UCSD-AML1 (cell line): ENCODE measurements around the gene ZNF385D.

ENCODE experiments used
- DNase-seq: peaks from one replicate; lab custom pipeline; 2025; ENCODE audit not compliant: unreplicated experiment; lab: John Stamatoyannopoulos, UW

ZNF385D gene, protein sequence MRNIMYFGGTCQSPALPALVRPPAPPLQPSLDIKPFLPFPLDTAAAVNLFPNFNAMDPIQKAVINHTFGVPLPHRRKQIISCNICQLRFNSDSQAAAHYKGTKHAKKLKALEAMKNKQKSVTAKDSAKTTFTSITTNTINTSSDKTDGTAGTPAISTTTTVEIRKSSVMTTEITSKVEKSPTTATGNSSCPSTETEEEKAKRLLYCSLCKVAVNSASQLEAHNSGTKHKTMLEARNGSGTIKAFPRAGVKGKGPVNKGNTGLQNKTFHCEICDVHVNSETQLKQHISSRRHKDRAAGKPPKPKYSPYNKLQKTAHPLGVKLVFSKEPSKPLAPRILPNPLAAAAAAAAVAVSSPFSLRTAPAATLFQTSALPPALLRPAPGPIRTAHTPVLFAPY

DNA sequence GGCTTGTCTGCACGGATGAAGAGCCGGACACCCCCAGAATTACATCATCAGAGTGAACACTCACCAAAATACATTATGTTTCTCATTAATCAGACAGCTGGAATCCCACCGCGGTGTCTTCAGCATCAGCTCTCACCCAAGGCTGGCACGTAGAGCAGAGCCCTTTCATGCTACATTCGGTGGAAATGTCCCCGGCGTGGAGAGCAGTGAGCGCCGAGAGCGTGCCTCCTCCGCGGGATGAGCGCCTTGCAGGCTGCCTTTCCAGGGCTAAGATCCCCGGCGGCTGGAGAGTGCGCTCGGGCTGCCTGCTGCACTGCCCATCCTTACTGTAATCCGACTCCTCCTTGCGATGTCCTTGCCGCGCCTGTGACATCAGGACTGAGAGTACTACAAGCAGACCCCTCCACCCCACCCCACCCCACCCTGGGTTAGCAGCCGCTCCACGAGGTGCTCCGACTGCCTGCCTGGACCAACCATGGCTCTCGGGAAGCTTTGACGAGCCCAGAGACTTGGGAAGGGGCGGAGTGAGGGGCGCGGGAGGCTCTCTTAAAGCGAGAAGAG is at the start of gene ZNF385D:
Gene ZNF385D, minus strand, starts transcription at position 380 of the 561 bp plus-strand sequence. Its CDS starts 294 bp downstream, at position 86.
- DNase-seq = no peak

DNA sequence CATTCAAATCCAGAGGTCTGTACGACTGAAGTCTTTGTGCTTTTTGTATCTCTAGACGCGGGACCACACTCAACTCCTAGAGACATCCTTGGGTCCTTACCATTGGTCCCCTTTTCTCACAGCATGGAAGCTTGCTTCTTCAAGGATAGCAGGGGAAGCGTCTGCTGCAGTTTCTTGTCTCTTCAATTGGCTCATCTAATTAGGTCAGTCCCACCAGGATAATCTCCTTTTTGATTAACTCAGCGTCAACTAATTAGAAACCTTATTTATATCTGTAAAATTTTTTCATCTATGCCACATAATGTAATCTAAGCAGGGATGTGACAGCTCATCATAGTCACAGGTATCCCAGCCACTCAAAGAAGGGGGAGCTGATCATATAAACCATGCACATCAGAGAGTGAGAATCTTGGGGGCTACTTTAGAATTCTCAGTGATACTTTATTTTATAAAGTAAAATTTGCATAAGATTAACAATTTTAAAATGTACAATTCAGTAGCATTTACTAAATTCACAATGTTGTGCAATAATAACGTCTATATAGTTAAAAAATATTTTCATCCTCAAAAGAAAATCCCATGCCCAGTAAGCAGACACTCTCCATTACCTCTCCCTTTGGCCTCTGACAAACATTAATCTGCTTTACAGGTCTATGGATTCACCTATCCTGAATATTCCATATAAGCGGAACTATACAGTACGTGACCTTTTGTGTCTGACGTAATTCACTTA is 47.5 kb upstream of the ZNF385D start:
- no peak for DNase-seq

DNA sequence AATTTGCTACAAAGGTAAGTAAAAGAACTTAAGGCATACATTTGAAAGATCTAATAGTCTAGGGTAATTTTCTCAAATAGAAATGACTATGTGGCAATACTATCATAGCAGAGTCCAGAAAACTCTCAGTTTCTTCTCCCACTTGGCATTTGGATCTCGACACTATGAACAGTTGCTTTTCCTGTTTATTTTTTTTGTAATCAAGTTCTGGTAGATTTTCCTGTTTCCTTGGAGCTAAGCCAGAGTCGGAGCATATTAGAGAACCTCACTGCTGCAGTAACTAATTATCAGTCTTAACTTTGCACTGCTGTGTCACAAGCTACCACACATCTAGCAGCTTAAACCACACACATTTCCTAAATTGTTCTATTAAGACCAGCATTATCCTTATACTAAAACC is 44.9 kb upstream of the ZNF385D start:
- no peak for DNase-seq

DNA sequence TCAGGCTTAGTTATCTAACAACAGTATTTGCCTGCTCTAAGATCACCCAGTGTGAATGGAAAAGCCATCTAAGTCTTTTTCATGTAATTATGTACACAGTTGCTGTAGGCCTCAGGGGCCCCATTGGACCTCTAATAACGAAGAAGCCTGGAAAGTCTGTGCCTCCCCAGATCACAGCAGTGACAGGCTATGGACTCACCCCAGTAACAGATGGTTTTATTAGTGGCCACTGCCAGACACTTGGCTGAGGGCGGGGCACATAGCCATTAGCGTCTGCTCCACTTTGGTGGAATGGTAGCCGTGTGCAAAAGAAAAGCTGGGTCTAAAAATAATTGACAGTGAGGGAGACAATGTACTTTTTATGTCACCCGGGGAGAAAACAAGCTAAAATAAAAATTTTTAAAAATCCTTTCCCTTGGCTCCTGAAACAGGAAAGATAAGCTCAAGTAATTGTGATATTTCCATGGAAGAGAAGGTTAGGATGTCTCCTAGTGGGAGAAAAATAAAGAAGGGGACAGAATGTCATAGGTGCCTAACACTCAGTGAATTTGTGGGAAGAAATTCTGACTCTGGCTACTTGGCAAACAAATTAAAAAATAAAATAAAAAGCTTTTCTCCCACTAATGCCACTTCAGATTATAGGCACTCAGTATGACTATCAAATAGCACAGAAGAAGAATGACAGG is 44.3 kb upstream of the ZNF385D start:
- no peak for DNase-seq

DNA sequence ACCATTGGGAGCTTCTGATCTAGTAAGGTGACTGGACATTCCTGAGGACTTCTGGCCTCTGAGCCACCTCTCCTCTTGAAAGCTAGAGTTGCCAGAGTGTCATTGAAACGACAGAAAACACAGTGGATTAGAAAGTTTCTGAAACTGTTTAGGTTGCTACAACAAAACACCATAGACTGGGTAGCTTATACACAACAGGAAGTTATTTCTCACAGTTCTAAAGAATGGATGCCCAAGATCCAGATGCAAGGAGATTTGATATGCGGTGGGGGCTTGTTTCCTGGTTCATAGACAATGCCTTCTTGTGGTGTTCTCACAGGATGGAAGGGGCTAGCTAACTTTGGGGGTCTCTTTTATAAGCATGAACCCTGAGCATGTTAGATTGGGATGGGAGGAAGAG is 43.3 kb upstream of the ZNF385D start:
- DNase-seq = no peak

DNA sequence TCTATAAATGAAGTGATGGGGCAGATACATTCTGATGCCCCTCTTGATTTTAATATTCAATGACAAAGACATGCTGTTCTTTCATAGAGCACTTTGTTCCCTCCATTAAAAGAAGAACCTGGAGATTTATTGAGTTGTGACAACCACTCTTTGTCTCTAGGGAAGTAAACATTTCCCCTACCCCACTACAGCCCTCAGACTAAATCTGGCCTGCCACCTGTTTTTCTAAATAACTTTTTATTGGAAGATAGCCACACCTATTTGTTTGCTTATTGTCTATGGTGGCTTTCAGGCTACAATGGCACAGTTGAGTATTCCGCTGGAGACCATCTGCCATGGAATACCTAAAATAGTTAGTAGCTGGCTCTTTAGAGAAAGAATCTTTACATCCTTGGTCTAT is 41.2 kb upstream of the ZNF385D start:
- DNase-seq = no peak

DNA sequence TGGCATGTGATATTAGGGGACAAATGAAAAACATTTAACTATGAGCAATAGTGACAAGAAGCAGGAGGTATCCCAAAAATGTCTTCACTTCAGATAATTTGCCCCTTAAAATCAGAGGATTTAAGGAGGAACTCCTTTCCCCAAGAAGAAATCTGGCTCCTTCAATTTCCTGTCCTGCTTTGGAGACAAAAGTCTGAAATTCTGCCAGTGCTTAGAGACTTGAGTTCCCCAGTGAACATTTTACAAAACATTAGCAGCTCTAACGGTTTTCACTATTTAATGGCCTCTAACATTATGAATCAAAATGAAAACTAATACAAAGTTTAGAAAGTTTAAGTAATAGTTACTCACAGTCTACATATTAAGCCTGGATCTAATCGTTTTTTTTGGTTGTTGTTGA is 40.3 kb upstream of the ZNF385D start:
- no peak for DNase-seq

DNA sequence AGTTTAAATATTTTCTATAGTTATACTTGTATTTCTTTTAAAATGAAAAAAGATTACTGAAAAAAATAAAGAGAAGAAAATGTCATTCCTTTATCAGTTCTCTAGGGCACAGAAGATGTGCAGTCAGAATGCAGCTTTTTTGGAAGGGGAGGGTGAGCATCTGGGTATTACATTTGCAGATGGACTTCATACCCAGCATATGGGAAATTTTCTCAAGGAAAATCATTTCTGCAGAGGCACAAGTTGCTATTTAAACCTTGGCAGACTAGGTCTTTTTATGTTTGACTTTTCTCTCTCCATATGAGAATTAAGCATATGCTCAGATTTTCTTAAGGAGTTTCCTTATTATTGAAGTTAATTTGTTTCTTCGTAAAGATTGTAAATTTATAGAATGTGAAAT is 39.5 kb upstream of the ZNF385D start:
- DNase-seq = no peak

DNA sequence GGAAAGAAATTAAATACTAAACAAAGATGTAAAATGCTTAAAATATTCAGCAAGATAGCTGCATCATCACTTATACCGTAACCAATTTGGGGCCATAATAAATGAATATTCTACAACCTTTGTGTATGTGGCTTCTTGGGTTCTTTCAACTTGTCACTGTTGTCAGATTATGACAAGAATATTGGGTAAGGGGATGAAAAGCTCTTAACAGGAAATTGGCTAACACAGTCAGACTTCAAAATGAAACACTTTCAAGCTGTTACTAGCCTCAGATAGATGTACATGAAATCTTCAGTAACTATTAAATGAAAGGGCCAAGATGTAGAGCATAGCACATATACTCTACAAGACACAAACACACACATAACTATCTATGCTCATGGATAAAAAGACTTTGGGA is 38.7 kb upstream of the ZNF385D start:
- no peak for DNase-seq

DNA sequence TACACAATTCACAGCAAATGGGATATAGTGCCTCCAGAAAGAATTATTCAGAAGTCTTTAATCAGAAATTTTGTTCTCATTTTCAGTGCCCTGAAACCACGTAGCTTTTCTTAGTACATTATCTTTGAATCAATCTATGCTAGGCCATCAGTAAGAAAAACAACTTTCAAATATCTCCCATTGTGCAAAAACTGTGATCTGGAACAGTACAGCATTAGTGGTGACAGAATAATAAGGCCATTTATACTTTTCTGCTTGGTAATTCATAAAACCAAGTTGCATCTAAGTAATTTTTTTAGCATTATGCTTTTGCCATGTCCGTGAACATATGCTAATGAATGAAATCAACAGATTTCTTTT is 35.4 kb upstream of the ZNF385D start:
- DNase-seq = no peak

DNA sequence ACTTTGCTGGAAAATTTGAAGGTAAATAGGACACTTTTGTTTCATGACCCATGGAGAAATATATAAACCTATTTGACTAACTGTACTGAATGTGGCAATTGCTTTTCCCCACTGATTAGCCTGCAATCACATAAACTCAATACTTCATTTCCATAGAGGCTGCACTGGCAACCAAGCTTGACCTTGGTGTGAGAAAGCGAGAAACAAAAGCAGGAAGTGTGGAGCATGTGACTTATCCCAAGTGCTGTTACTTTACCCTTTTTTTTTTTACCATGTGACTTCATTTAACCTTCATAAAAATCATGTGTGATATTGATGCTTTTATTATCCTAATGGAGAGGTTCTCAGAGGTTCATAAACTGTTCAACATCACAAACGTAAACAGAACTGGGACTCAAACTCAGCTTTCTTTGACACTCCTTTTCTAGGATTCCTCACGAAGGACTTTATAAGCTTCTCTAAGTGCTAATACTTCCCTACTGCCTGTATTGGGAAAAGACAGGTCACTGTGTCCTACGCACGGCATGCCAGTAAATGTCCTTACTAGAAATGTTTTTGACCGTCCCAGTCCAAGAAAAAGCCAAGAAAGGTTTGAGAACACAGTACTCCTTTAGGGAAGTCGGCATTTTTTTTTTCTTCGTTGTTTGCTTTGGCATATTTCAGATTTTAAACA is 34.9 kb upstream of the ZNF385D start:
- no peak for DNase-seq

DNA sequence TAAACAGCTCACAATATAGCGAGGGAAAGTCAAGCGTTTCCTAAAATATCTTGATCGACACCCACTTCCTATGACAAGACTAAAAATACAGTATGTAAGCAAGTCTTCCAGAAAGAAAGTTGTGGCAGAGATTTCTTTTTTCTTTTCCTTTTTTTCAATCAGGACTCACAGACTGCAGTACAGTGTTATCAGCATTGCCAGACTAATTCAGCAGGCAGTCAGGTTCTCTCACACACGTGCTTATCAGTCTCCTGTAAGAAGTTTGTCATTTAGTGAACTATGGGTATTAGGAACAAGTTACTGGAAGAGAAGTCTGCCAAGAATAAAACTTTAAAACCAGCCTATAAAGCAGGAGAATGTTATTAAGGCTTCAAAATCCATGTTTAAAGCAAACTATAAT is 32.8 kb upstream of the ZNF385D start:
- no peak for DNase-seq

DNA sequence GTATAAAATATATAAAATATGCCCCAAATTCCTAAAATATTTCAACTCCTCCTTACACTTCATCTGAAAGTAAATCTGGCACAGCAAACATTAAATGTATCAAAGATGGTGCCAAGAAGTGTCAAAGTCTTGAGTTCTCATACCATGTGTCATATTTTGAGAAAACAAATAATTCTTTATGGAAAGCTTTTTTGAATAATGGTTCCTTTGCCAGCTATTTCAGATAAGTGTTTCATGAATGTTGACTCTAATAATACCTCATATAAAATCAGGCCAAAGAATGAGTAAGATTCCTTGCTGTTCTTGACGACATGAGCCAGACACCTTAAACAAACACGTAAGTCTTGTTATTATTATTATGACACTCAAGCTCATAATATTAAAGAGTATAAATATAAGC is 30.3 kb upstream of the ZNF385D start:
- no peak for DNase-seq

DNA sequence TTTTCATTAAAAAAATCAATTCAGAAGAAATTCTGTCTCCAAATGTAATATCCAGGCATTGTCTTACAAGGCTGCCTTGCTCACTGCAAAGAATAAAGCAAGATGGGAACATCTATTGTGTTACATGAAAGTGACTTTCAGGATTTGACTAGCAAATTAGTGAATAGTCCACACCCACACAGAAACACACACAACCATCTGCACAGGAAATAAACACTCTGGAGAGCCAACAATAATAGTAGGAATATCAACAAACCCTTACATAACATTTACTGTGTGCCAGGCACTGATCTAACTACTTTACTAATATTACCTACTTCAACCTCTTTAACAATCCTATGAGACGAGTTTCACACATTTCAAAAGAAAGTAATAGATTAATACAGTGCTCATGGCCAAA is 28.9 kb upstream of the ZNF385D start:
- DNase-seq = no peak

DNA sequence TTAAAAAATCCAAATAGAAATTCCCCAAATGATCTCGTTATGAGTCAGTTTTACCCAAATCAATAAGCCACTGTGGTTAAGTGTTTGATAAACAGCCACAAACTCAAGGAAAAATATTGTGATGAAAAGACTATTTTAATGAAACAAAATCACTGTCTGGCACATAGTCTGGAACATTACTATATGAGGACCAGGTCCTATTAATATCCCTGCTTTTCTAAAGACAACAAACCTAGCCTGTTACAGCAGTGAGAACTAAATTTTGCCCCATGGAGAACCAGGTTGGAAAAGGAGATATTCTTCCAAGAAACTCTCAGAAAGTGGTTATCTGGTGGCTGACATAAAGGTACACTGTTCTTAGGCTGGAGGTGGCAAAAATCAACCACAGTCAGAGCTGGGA is 27.7 kb upstream of the ZNF385D start:
- DNase-seq = no peak

DNA sequence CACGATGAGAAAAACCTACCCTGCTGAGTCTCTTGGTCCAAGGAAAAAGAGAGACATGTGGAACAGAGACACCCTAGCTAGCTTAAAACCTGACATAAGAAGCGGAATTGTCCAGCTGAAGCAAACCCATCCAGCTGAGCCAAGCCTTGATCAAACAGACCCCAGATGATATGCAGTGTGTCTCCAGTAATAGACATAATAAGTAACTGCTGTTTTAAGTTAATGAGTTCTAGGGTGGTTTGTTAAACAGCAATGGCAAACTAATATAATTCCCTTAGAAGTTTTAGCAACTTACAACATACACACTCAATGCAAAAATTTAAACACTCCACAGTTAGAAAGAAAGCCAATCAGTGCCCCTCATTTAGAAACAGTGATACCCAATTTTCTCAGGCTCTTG is 26.8 kb upstream of the ZNF385D start:
- no peak for DNase-seq

DNA sequence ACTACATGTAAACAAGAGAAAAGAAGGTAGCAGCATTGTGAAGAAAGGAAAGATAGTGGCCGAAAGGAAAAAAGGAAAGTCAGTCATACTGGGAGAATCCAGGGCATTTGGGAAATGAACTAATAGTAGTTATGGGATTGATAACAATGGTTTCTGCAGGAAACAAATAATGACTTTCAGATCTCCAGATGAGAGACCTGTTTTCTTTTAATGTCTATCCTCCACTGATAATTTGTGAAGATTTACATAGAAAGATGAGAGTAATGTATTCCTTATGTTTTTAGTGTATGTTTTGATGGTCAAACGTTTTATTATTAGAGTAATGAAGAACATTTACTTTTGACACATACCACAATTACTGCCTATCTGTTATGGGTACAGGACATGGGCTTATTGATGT is 15.0 kb upstream of the ZNF385D start:
- no peak for DNase-seq

DNA sequence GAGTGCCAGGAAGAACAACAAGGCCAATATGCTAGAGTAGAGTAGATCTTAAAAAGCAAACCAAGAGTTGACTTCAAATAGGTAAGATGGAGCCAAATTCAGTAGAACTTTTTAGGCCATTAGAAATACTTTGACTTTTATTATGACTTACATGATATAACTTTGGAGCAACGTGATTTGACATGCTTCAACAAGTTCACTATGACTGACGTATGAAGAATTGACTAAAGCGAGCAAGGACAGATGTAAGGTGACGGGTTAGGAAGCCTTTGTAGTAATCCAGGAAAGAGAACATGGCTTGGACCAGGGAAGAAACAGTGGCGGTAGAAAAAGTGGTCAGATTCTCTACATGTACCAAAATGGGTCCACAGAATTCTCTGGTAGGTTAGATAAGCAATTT is 4.9 kb upstream of the ZNF385D start:
- no peak for DNase-seq

DNA sequence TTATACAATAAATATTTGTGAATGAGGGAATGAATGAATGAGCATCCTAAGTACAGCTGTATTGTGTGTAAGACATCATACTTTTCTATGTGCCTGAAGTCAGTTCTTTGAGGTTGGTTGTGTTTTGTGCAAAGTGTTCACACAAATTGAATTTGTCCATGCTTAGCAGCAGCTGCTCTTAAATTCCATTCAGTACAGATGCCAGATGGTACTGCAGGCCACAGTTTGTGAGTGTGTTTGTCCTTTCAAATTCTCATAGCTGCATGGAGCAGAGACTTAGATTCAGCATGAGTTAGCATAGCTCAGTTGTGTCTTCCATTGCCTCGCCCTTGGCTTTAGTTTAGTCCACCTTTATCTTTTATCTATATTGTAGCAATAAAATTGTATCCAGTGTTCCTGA is 3.8 kb upstream of the ZNF385D start:
- DNase-seq = no peak

DNA sequence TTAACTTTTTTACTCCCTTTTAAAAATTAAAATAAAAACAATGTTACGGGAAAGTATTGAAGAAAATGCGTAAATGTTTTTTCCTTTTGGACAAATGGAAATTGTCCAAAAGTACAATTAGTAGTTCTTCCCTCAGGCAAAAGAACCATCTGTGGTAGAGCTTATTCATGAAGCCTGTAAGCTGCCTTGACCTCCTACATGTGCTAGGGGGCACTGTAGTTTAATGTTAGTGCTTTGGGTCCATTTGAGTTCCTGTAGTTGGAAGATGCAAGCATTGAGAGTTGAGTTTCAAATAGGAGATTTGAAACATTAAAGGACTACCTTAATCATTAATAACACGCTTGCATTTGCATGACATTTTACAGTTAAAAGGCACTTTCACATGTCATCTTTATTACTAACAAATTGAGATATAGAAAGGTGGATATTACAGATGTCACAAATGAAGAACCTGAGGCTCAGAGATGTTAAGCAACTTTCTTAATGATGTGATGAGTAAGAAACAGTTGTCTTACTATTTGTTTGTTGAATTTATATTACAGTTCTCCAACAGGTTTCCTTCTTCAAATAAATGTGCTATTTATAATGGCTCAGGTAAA is 1.8 kb upstream of the ZNF385D start:
- no peak for DNase-seq

DNA sequence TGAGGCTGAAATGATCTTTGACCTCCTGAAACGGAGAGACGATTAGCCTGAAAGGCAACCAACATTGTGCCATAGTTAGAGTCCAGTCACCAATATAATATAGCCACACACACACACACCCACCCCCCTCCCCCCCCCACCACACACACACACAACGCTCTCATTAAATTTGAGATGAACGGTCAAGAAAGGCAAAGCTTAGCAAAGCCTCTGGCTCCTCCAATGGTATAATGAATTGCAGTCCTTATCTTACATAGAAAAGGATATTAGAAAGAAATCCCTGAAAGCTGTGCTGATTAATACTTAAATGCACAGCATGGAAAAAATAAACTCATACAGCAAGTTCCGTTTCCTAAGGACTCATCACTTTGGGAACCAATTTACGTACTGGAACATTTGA is 876 bp upstream of the ZNF385D start:
- no peak for DNase-seq
